ENCODE measurements around the gene FZD4.
"Not testable (repeated sequence)": the region's sequence is repeated elsewhere in the genome, so short reads cannot be mapped to it uniquely, and the experiment has no call there.

FZD4 gene

GRCh38 chr11:86916330-86916729 lies 38.9 kb downstream of the FZD4 start:
- no peak overlapping the region for H3K27ac ChIP-seq
- TF ChIP-seq ZFX (IDR thresholded peaks at IDR 0.05; ENCODE audit: borderline replicate concordance): no peak
- TF ChIP-seq, protein P1, sequence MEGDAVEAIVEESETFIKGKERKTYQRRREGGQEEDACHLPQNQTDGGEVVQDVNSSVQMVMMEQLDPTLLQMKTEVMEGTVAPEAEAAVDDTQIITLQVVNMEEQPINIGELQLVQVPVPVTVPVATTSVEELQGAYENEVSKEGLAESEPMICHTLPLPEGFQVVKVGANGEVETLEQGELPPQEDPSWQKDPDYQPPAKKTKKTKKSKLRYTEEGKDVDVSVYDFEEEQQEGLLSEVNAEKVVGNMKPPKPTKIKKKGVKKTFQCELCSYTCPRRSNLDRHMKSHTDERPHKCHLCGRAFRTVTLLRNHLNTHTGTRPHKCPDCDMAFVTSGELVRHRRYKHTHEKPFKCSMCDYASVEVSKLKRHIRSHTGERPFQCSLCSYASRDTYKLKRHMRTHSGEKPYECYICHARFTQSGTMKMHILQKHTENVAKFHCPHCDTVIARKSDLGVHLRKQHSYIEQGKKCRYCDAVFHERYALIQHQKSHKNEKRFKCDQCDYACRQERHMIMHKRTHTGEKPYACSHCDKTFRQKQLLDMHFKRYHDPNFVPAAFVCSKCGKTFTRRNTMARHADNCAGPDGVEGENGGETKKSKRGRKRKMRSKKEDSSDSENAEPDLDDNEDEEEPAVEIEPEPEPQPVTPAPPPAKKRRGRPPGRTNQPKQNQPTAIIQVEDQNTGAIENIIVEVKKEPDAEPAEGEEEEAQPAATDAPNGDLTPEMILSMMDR (IDR thresholded peaks at IDR 0.05): no peak

DNA sequence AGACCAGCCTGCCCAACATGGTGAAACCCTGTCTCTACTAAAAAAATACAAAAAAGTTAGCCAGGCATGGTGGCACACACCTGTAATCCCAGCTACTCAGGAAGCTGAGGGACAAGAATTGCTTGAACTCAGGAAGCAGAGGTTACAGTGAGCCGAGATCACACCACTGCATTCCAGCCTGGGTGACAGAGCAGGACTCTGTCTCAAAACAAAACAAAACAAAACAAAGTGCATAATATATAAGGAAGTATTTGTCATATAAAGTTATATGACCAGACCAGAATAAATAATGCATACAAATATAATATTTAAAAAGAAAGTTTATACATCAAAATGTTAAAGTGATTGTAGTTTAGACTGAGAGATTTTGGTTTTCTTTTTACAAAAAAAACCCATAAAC lies 39.3 kb downstream of the FZD4 start:
- not testable (repeated sequence) for H3K27ac ChIP-seq

DNA sequence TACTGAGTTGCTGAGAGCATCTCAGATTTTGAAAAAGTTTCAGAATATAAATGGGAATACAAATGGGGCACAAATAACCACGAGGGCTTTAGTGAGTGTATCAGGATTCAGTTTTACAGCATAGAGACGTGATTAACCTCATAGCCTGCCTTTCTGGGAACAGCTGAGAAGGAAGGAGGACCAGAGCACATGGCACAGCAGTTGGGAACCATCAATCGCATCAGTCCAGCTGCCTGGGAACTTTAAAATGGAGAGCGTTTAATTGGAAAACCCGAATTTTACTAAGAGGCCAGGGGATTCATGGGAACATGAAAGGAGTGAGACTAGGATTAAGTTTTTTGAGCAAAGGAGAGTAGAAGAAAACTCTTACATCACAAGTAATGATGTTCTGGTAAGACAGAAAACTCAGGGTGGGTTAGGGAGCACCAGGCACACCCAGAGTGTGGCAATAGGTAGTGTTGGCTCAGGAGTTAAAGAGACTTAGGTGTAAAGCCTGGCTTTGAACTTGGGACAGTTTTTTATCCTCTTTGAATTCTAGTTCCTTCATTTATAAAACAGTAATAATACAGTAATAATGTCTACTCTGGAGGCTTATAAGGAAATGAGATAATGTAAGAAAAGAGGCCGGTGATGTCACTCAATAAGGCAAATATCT lies 40.2 kb downstream of the FZD4 start:
- no peak overlapping the region for H3K27ac ChIP-seq
- TF ChIP-seq, protein P1 (IDR thresholded peaks at IDR 0.05): no peak
- TF ChIP-seq ZFX (IDR thresholded peaks at IDR 0.05; ENCODE audit: borderline replicate concordance): no peak

DNA sequence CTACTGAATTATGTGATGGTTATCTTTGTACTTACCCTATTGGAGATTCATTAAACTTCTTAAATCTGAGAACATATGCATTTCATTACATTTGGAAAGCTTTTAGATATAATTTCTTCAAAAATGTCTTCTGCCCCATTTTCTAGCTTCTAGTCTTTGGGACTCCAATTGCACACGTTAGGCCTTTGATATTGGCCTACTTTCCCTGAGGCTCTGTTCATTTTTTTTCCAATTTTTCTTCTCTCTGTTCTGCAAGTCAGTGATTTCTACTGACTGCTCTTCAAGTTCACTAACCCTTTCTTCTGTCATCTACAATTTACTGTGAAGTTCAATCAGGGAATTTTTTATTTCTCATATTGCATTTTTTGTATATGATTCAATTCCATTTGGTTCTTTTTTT lies 43.0 kb downstream of the FZD4 start:
- H3K27ac ChIP-seq: no peak overlapping the region
- TF ChIP-seq ZFX (IDR thresholded peaks at IDR 0.05; ENCODE audit: borderline replicate concordance): no peak
- TF ChIP-seq, protein P1 (IDR thresholded peaks at IDR 0.05): no peak

DNA sequence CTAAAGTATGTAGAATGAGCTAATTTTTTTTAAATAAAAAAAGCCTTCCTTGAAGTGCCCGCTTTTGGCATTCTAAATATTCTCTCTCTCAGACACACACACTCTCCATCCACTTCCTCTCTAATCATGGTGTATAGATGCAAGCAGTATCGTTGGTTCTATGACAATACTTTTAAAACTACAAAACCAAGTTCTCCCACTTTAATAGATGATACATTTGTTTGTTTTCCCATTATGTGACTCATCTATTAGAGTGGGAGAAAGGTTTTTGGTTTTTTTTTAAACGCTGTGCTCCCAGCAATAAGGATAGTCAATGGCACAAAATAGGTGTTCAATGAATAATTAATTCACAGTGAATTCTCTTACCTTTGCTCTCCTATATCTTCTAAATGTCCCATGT lies 44.6 kb downstream of the FZD4 start:
- H3K27ac ChIP-seq: no peak overlapping the region
- TF ChIP-seq ZFX (IDR thresholded peaks at IDR 0.05; ENCODE audit: borderline replicate concordance): no peak
- TF ChIP-seq, protein P1 (IDR thresholded peaks at IDR 0.05): no peak

DNA sequence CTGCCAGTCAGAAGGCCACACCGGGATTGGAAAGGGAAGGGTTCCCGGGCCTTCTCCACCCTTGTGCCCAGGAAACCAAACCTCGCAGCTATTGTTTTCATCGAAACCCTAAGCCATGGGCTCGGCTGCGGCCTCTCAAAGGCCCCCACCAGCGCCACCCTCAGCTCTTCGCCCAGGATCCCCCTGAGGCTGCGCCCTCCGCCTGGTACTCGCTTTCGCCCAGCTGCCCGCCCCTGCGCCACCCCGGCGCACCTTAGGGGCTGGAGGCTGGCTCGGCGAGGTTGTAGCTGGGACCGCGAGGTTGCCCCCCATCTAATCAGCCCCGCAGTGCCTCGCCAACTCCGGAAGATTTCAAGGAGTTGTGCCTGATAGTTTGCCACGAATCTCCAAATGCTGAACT lies 49.0 kb downstream of the FZD4 start:
- H3K27ac ChIP-seq: no peak overlapping the region
- TF ChIP-seq ZFX (IDR thresholded peaks at IDR 0.05; ENCODE audit: borderline replicate concordance): no peak
- TF ChIP-seq, protein P1 (IDR thresholded peaks at IDR 0.05): no peak

- no peak overlapping the region for H3K27ac ChIP-seq
- TF ChIP-seq, protein P1 (IDR thresholded peaks at IDR 0.05): no peak
- no peak for TF ChIP-seq ZFX (IDR thresholded peaks at IDR 0.05; ENCODE audit: borderline replicate concordance)
These were observed 49.9 kb downstream of the FZD4 start for GRCh38 chr11:86905252-86905651.

GRCh38 chr11:86904001-86904400 lies 51.2 kb downstream of the FZD4 start:
- H3K27ac ChIP-seq: no peak overlapping the region
- TF ChIP-seq, protein P1 (IDR thresholded peaks at IDR 0.05): no peak
- no peak for TF ChIP-seq ZFX (IDR thresholded peaks at IDR 0.05; ENCODE audit: borderline replicate concordance)

Measured in 22Rv1 (cell line).